H1 (cell line): ENCODE data around the gene MREG. TPM values are rescaled to one million over a fixed set of nuclear protein-coding genes. Genes with fewer than 3 reads are reported as not detected.

Experiments
- CTCF ChIA-PET: fragments of 300-600 bp; sonication (Branson Sonifier 250); formaldehyde crosslinking; loops from one replicate; lab custom pipeline; 2021; ENCODE audit not compliant: partially characterized antibody; lab: Charles Lee
- POLR2A ChIA-PET: fragments of 300-600 bp; sonication (Branson Sonifier 250); formaldehyde crosslinking; loops from one replicate; lab custom pipeline; 2021; ENCODE audit warnings: inconsistent platforms; ENCODE audit not compliant: partially characterized antibody; lab: Charles Lee
- DNase-seq, 2 experiments: peaks; one replicate each; pipeline versions ENCODE4 v3.0.0 to v3.0.0-alpha.2; 2010 to 2022; ENCODE audit warnings: low spot score in 2 of 2, low read depth in 1 of 2, mixed read lengths in 1 of 2
- FAIRE-seq: peaks from 2 replicates; lab custom pipeline; 2011; peaks lifted over from hg19 to GRCh38; lab: Jason Lieb, UNC
- H2AFZ ChIP-seq: 2 replicates; pipeline ENCODE4 v1.8.1; 2012; ENCODE audit warnings: low read length, inconsistent platforms
- H2AK5ac ChIP-seq: 2 replicates; pipeline ENCODE4 v1.6.1; 2013; ENCODE audit warnings: low read depth, low read length
- H2BK120ac ChIP-seq: replicated peaks from 2 replicates; pipeline ENCODE3; 2013; ENCODE audit warnings: low read depth, low read length, inconsistent platforms
- H2BK12ac ChIP-seq: 2 replicates; pipeline ENCODE4 v1.6.1; 2013; ENCODE audit warnings: low read depth, low read length
- H2BK15ac ChIP-seq: 2 replicates; pipeline ENCODE4 v1.6.1; 2013; ENCODE audit warnings: low read length
- H2BK20ac ChIP-seq: 2 replicates; pipeline ENCODE4 v1.6.1; 2013; ENCODE audit warnings: low read length
- H2BK5ac ChIP-seq: 2 replicates; pipeline ENCODE4 v1.6.1; 2013; ENCODE audit warnings: low read depth, low read length
- H3K14ac ChIP-seq: 2 replicates; pipeline ENCODE4 v1.6.1; 2013; ENCODE audit warnings: inconsistent platforms; ENCODE audit not compliant: insufficient read length
- H3K18ac ChIP-seq: 2 replicates; pipeline ENCODE4 v1.6.1; 2013; ENCODE audit warnings: low read length; ENCODE audit errors: extremely low read depth
- H3K23ac ChIP-seq: 2 replicates; pipeline ENCODE4 v1.6.1; 2013; ENCODE audit warnings: inconsistent platforms; ENCODE audit not compliant: insufficient read length
- H3K23me2 ChIP-seq: 2 replicates; pipeline ENCODE4 v1.6.1; 2013; ENCODE audit warnings: low read depth, low read length
- H3K27ac ChIP-seq: 2 replicates; pipeline ENCODE4 v1.6.1; 2011; ENCODE audit warnings: low read depth, low read length, inconsistent platforms
- H3K27me3 ChIP-seq, 4 experiments: replicated peaks in 1 of 4; 1 replicate in 1 of 4; 2 replicates in 3 of 4; pipeline versions ENCODE4 v1.6.1 to v1.8.1; 2011 to 2013; ENCODE audit warnings: low read length in 3 of 4, mild to moderate bottlenecking in 3 of 4, inconsistent platforms in 2 of 4, mixed read lengths in 2 of 4, moderate library complexity in 1 of 4; ENCODE audit not compliant: control insufficient read depth in 3 of 4, insufficient read depth in 3 of 4; ENCODE audit errors: extremely low read depth in 1 of 4
- H3K36me3 ChIP-seq, 4 experiments: 2 replicates each; pipeline versions ENCODE4 v1.6.1 to v1.8.1; 2011 to 2013; ENCODE audit warnings: mild to moderate bottlenecking in 4 of 4, low read length in 3 of 4, moderate library complexity in 2 of 4, control low read depth in 1 of 4, inconsistent platforms in 1 of 4; ENCODE audit not compliant: insufficient read depth in 4 of 4, control insufficient read depth in 2 of 4
- H3K4ac ChIP-seq: replicated peaks from 2 replicates; pipeline ENCODE3; 2013; ENCODE audit warnings: low read length, low read depth, mixed read lengths, inconsistent platforms; ENCODE audit not compliant: insufficient read length
- H3K4me1 ChIP-seq, 4 experiments: replicated peaks in 1 of 4; 1 replicate in 1 of 4; 2 replicates in 3 of 4; pipeline versions ENCODE4 v1.6.1 to v1.8.1; 2011 to 2013; ENCODE audit warnings: low read length in 3 of 4, inconsistent platforms in 2 of 4, mixed read lengths in 1 of 4; ENCODE audit not compliant: insufficient read depth in 4 of 4, control insufficient read depth in 3 of 4
- H3K4me2 ChIP-seq, 2 experiments: 2 replicates each; pipeline versions ENCODE4 v1.6.1 to v1.8.1; 2011 to 2013; ENCODE audit warnings: low read depth in 2 of 2, low read length in 2 of 2, control low read depth in 1 of 2, inconsistent platforms in 1 of 2, mild to moderate bottlenecking in 1 of 2; ENCODE audit not compliant: insufficient read depth in 1 of 2
- H3K4me3 ChIP-seq, 4 experiments: fragments of 200-600, 300-600 bp in 1 of 4; sonication (generic), shearing (Covaris generic), sonication (Bioruptor Twin) in 1 of 4; 2 replicates each; pipeline versions ENCODE4 v1.5.1 to v1.8.1; 2011 to 2016; ENCODE audit warnings: low read length in 4 of 4, low read depth in 3 of 4, control low read depth in 2 of 4, inconsistent platforms in 2 of 4, mild to moderate bottlenecking in 2 of 4, mixed read lengths in 1 of 4, moderate library complexity in 1 of 4; ENCODE audit not compliant: insufficient read depth in 2 of 4; ENCODE audit errors: extremely low read depth in 1 of 4
- H3K56ac ChIP-seq: replicated peaks from 2 replicates; pipeline ENCODE3; 2013; ENCODE audit warnings: low read depth, mild to moderate bottlenecking, mixed read lengths, low read length, inconsistent platforms; ENCODE audit not compliant: insufficient read length
- H3K79me1 ChIP-seq: 2 replicates; pipeline ENCODE4 v1.6.1; 2013; ENCODE audit warnings: low read depth, low read length, control low read depth
- H3K79me2 ChIP-seq, 2 experiments: 2 replicates each; pipeline versions ENCODE4 v1.6.1 to v1.8.1; 2012 to 2013; ENCODE audit warnings: low read length in 2 of 2, mild to moderate bottlenecking in 2 of 2, inconsistent platforms in 1 of 2; ENCODE audit not compliant: insufficient read depth in 2 of 2, control insufficient read depth in 1 of 2
- H3K9ac ChIP-seq, 4 experiments: replicated peaks in 1 of 4; 1 replicate in 1 of 4; 2 replicates in 3 of 4; pipeline versions ENCODE4 v1.6.1 to v1.8.1; 2011 to 2013; ENCODE audit warnings: low read depth in 3 of 4, low read length in 3 of 4, control low read depth in 2 of 4, mild to moderate bottlenecking in 2 of 4, moderate library complexity in 2 of 4, inconsistent platforms in 1 of 4; ENCODE audit errors: extremely low read depth in 1 of 4
- H3K9me3 ChIP-seq, 2 experiments: 2 replicates each; pipeline versions ENCODE4 v1.6.1 to v1.8.1; 2012 to 2013; ENCODE audit warnings: mild to moderate bottlenecking in 2 of 2, moderate library complexity in 2 of 2, control low read depth in 1 of 2, inconsistent platforms in 1 of 2, low read depth in 1 of 2, low read length in 1 of 2, mixed read lengths in 1 of 2; ENCODE audit not compliant: insufficient read depth in 2 of 2
- H4K20me1 ChIP-seq, 2 experiments: replicated peaks in 1 of 2; 2 replicates each; pipeline versions ENCODE3 to v1.8.1; 2011 to 2013; ENCODE audit warnings: inconsistent platforms in 2 of 2, low read length in 2 of 2, mild to moderate bottlenecking in 1 of 2; ENCODE audit not compliant: insufficient read depth in 2 of 2, control insufficient read depth in 1 of 2
- H4K5ac ChIP-seq: 2 replicates; pipeline ENCODE4 v1.6.1; 2013; ENCODE audit warnings: low read length, low read depth, mixed read lengths, inconsistent platforms; ENCODE audit not compliant: insufficient read length
- H4K8ac ChIP-seq: 2 replicates; pipeline ENCODE4 v1.8.0; 2013; ENCODE audit warnings: mild to moderate bottlenecking, moderate library complexity, low read length, inconsistent platforms; ENCODE audit not compliant: insufficient read depth; ENCODE audit errors: extremely low read depth
- H4K91ac ChIP-seq: replicated peaks from 2 replicates; pipeline ENCODE3; 2013; ENCODE audit warnings: low read length, mixed read lengths, inconsistent platforms; ENCODE audit not compliant: insufficient read length
- ASH2L ChIP-seq: fragments of 200-600, 300-600 bp; sonication (generic); IDR thresholded peaks from one replicate; pipeline ENCODE4 v1.7.1; 2017; ENCODE audit warnings: low read length
- ATF2 ChIP-seq: IDR thresholded peaks from 2 replicates; pipeline ENCODE4 v1.6.1; 2012; ENCODE audit warnings: low read length, inconsistent platforms
- BRCA1 ChIP-seq: IDR thresholded peaks from 2 replicates; pipeline ENCODE4 v1.6.1; 2012; ENCODE audit warnings: low read depth, low read length, improper control_type of control experiment
- CBX5 ChIP-seq: fragments of 300-800, 300-1000 bp; sonication (generic); IDR thresholded peaks from 2 replicates; pipeline ENCODE4 v1.7.1; 2016; ENCODE audit warnings: antibody characterized with exemption, low read length, low read depth
- CBX8 ChIP-seq: fragments of 300-800, 300-1000 bp; sonication (generic); IDR thresholded peaks from 2 replicates; pipeline ENCODE4 v1.7.1; 2016; ENCODE audit warnings: low read depth, low read length, borderline replicate concordance
- CEBPB ChIP-seq: IDR thresholded peaks from 2 replicates; pipeline ENCODE4 v1.6.1; 2012; ENCODE audit warnings: low read depth, low read length
- CHD1 ChIP-seq: IDR thresholded peaks from 2 replicates; pipeline ENCODE4 v1.6.1; 2012; ENCODE audit warnings: low read depth, low read length, improper control_type of control experiment
- CREB1 ChIP-seq: IDR thresholded peaks from 2 replicates; pipeline ENCODE4 v1.6.1; 2012; ENCODE audit warnings: inconsistent platforms
- EGR1 ChIP-seq: IDR thresholded peaks from 2 replicates; pipeline ENCODE4 v1.6.1; 2011; ENCODE audit warnings: low read depth, low read length, borderline replicate concordance
- POU5F1 ChIP-seq: IDR thresholded peaks from 2 replicates; pipeline ENCODE4 v1.6.1; 2011; ENCODE audit warnings: low read depth, mild to moderate bottlenecking, low read length, moderate library complexity
- RFX5 ChIP-seq: IDR thresholded peaks from 2 replicates; pipeline ENCODE4 v1.6.1; 2011; ENCODE audit warnings: low read depth, low read length, improper control_type of control experiment, borderline replicate concordance
- SAP30 ChIP-seq: fragments of 300-600 bp; sonication (generic); IDR thresholded peaks from 2 replicates; pipeline ENCODE4 v1.7.1; 2012; ENCODE audit warnings: low read length, moderate library complexity, mild to moderate bottlenecking, inconsistent platforms; ENCODE audit not compliant: insufficient read depth, insufficient replicate concordance
- TEAD4 ChIP-seq: IDR thresholded peaks from 2 replicates; pipeline ENCODE4 v1.6.1; 2012; ENCODE audit warnings: low read depth, low read length, inconsistent platforms, mixed read lengths
- YY1 ChIP-seq: IDR thresholded peaks from 2 replicates; pipeline ENCODE4 v1.6.1; 2011; ENCODE audit warnings: low read depth, mild to moderate bottlenecking, low read length
- WGBS, 2 experiments: shearing (Covaris generic) in 1 of 2; methylation state at CpG; one replicate each; pipeline versions ENCODE4 v1.1.6 to v1.1.7; 2013 to 2015; ENCODE audit warnings: low lambda C conversion rate in 2 of 2, mixed read lengths in 2 of 2, inconsistent platforms in 1 of 2, low coverage in 1 of 2, missing lambda C conversion rate in 1 of 2; ENCODE audit not compliant: insufficient replicate concordance in 2 of 2, insufficient coverage in 1 of 2, insufficient read length in 1 of 2; ENCODE audit errors: extremely low coverage in 1 of 2, missing lambda C conversion rate in 1 of 2; 5-methylcytosine and 5-hydroxymethylcytosine counted together
- polyA plus RNA-seq, 7 experiments: library from polyadenylated mRNA; depleted of rRNA in 3 of 7; stranded (reverse) in 5 of 7; unstranded in 2 of 7; fragments of >200 nt in 5 of 7; fragments of 200-250 nt in 2 of 7; gene quantifications; 1 replicate in 5 of 7; 2 replicates in 1 of 7; 4 replicates in 1 of 7; pipeline versions ENCODE4 v1.2.1 to v1.2.3, GENCODE V29; 2011 to 2013; ENCODE audit warnings: missing spikeins in 2 of 7, mixed read lengths in 2 of 7
- total RNA-seq: library from RNA; stranded (reverse); fragmentation: NEBNext Ultra II Directional; extraction: Animal tissue kit (Norgen Biotek cat#: 25700); gene quantifications from 2 replicates; pipeline ENCODE4 v1.2.1, GENCODE V29; 2021

MREG gene
- total and polyA plus RNA-seq, 2 of the 8 experiments (the other 6 are each of a cell fraction or from before 2014, with no cell fraction given): 7.5 to 31.9 TPM

GRCh38 chr2:216049452-216049851 lies 36.1 kb upstream of the MREG start:
- Histone ChIP-seq H3K9me3 (no peaks in the 10 kb centered on the region), H3K4me1 (peaks cover 0 to 8% (median under 1%) of the 10 kb centered on the region in 4 experiments; a peak in 1 of 7 replicates), H3K79me2 (no peaks in the 10 kb centered on the region), H3K4me3 (no peak overlapping the region), H2BK120ac (no peak overlapping the region), H2AK5ac (no peak overlapping the region), H3K27me3 (no peaks in the 10 kb centered on the region), H4K91ac (no peak overlapping the region), H3K36me3 (peaks cover 0 to 4% (median 1%) of the 10 kb centered on the region in 4 experiments; a peak in 2 of 8 replicates), H3K18ac (no peak overlapping the region), H3K56ac (no peak overlapping the region), H2BK5ac (no peak overlapping the region), H2BK15ac (no peak overlapping the region), H4K8ac (no peak overlapping the region), H2BK20ac (no peak overlapping the region), H2BK12ac (no peak overlapping the region), H3K27ac (no peak overlapping the region), H3K14ac (no peak overlapping the region), H3K9ac (no peak overlapping the region), H3K4ac (no peak overlapping the region), H3K23ac (no peak overlapping the region), H2AFZ (no peak overlapping the region), H4K5ac (no peak overlapping the region), H3K79me1 (no peaks in the 10 kb centered on the region), H4K20me1 (no peaks in the 10 kb centered on the region), H3K23me2 (no peaks in the 10 kb centered on the region), H3K4me2 (no peak overlapping the region)
- FAIRE-seq (no peak), DNase-seq (no peak)
- ChIA-PET POLR2A (interaction anchor here (0.5 to 0.8 kb wide), 2 partner anchors 12 to 38 kb away, joined by 4 read pairs; no protein-coding TSS in a partner anchor), CTCF (interaction anchor here (0.8 to 1.7 kb wide), 2 partner anchors 15 to 26 kb away, joined by 3 to 5 read pairs; no protein-coding TSS in a partner anchor)
- 84% methylated on average over 2 of the region's 2 CpGs; no CpG with 5 or more reads in 1 of the 2 experiments for whole genome bisulfite sequencing, 2 experiments
- TF ChIP-seq POU5F1 (no peak), YY1 (no peak), SAP30 (no peak), RFX5 (no peak), TEAD4 (no peak), CBX8 (no peak), EGR1 (no peak), CBX5 (no peak), ASH2L (no peak), BRCA1 (no peak), CHD1 (no peak), CREB1 (no peak), CEBPB (no peak), ATF2 (no peak)
